Mammary epithelial cell (primary cell): Measurements from ENCODE around the gene ZNF425.

Experiments
- EZH2 ChIP-seq: IDR thresholded peaks from 2 replicates; pipeline ENCODE4 v1.6.1; 2012; ENCODE audit warnings: low read length, inconsistent platforms, borderline replicate concordance
- TF ChIP-seq, protein P1 (sequence below), 2 donors: IDR thresholded peaks in 1 of 2; conservative IDR thresholded peaks in 1 of 2; 2 replicates each; pipeline ENCODE4 v1.5.1; 2011 to 2012; ENCODE audit warnings: inconsistent platforms in 2 of 2, low read length in 2 of 2, mild to moderate bottlenecking in 2 of 2, control low read depth in 1 of 2, low read depth in 1 of 2; ENCODE audit not compliant: insufficient read depth in 1 of 2; ENCODE audit errors: extremely low read depth in 1 of 2

GRCh38 chr7:149150981-149151380 is 24.9 kb upstream of the ZNF425 start:
- TF ChIP-seq, protein P1, sequence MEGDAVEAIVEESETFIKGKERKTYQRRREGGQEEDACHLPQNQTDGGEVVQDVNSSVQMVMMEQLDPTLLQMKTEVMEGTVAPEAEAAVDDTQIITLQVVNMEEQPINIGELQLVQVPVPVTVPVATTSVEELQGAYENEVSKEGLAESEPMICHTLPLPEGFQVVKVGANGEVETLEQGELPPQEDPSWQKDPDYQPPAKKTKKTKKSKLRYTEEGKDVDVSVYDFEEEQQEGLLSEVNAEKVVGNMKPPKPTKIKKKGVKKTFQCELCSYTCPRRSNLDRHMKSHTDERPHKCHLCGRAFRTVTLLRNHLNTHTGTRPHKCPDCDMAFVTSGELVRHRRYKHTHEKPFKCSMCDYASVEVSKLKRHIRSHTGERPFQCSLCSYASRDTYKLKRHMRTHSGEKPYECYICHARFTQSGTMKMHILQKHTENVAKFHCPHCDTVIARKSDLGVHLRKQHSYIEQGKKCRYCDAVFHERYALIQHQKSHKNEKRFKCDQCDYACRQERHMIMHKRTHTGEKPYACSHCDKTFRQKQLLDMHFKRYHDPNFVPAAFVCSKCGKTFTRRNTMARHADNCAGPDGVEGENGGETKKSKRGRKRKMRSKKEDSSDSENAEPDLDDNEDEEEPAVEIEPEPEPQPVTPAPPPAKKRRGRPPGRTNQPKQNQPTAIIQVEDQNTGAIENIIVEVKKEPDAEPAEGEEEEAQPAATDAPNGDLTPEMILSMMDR (conservative IDR thresholded peaks at IDR 0.05 in 1 of 2, IDR thresholded peaks at IDR 0.05 in 1 of 2; ENCODE audit: extremely low read depth in 1 of 2, insufficient read depth in 1 of 2, low read depth in 1 of 2, low read length in 2 of 2): no peak
- no peak for TF ChIP-seq EZH2
